GM10248 (cell line): ENCODE measurements around the gene LIPA.

Experiments
- CTCF ChIA-PET: fragments of 300-600 bp; sonication (Branson Sonifier 250); formaldehyde crosslinking; extraction: SDS; loops from one replicate; lab custom pipeline; 2021; ENCODE audit warnings: antibody characterized with exemption; lab: Yijun Ruan, JAX
- POLR2A ChIA-PET: fragments of 350-650 bp; sonication (Branson Sonifier 250); formaldehyde crosslinking; extraction: SDS; loops from one replicate; lab custom pipeline; 2020; ENCODE audit warnings: antibody characterized with exemption; lab: Yijun Ruan, JAX
- DNase-seq: peaks from one replicate; pipeline ENCODE4 v3.0.0; 2012; ENCODE audit errors: extremely low spot score
- CTCF ChIP-seq: IDR thresholded peaks from 2 replicates; pipeline ENCODE4 v1.5.1; 2012; ENCODE audit warnings: mild to moderate bottlenecking, low read depth; ENCODE audit errors: extremely low read depth, missing control alignments, control extremely low read depth

LIPA gene

GRCh38 chr10:89216056-89216455 lies 35.5 kb downstream of the LIPA start:
- POLR2A ChIA-PET = no interaction called here
- no peak for TF ChIP-seq CTCF
- no peak for DNase-seq
- CTCF ChIA-PET = interaction anchor here (0.7 to 4.2 kb wide), 21 partner anchors 8 to 380 kb away, joined by 3 to 83 read pairs (median 3); partner anchors contain the start of gene CH25H

- ChIA-PET POLR2A (no interaction called here), CTCF (interaction anchor here (0.7 to 4.2 kb wide), 22 partner anchors 8 to 379 kb away, joined by 3 to 83 read pairs (median 3); partner anchors contain the start of gene CH25H)
- no peak for TF ChIP-seq CTCF
- DNase-seq = no peak
Measured at GRCh38 chr10:89215511-89215910, 36.1 kb downstream of the LIPA start.

GRCh38 chr10:89214566-89215165 lies 36.9 kb downstream of the LIPA start:
- ChIA-PET CTCF (interaction anchor here (0.7 to 4.2 kb wide), 29 partner anchors 10 to 350 kb away, joined by 3 to 83 read pairs (median 4); partner anchors contain the start of gene LIPA), POLR2A (no interaction called here)
- DNase-seq = no peak
- no peak for TF ChIP-seq CTCF

- CTCF ChIA-PET = interaction anchor here (0.6 to 4.2 kb wide), 27 partner anchors 8 to 328 kb away, joined by 3 to 83 read pairs (median 4); partner anchors contain the start of gene LIPA
- peak; percentile 38 for TF ChIP-seq CTCF
- peak; percentile 42 for DNase-seq
- POLR2A ChIA-PET = no interaction called here
Measured at GRCh38 chr10:89213191-89213808, 38.3 kb downstream of the LIPA start.

- ChIA-PET CTCF (interaction anchor here (0.9 to 7.7 kb wide), 6 partner anchors 25 to 278 kb away, joined by 3 to 42 read pairs (median 5); no protein-coding TSS in a partner anchor), POLR2A (no interaction called here)
- DNase-seq = no peak
- TF ChIP-seq CTCF = no peak
Measured at GRCh38 chr10:89210794-89211425, 40.7 kb downstream of the LIPA start.

GRCh38 chr10:89209718-89210117 lies 41.9 kb downstream of the LIPA start:
- TF ChIP-seq CTCF = no peak
- DNase-seq = no peak
- ChIA-PET CTCF (interaction anchor here (1.0 to 7.7 kb wide), 4 partner anchors 8 to 277 kb away, joined by 4 to 42 read pairs (median 6); no protein-coding TSS in a partner anchor), POLR2A (interaction anchor here (0.6 kb wide), 1 partner anchor 1347 kb away, joined by 3 read pairs; no protein-coding TSS in a partner anchor)
